ENCODE data around the gene KIF17. TPM values are rescaled to one million over a fixed set of nuclear protein-coding genes. Genes with fewer than 3 reads are reported as not detected.

The KIF17 gene
- polyA plus RNA-seq, 1 donor from 2014 or later = 10.0 TPM

GRCh38 chr1:20725189-20726117, 7.6 kb upstream of the KIF17 start:
- H3K9me3 ChIP-seq (ENCODE audit: low read length) = no peaks in the 10 kb centered on the region
- H2AFZ ChIP-seq (ENCODE audit: low read depth, low read length) = no peak overlapping the region
- no peaks in the 10 kb centered on the region for H3K79me2 ChIP-seq (replicated peaks; ENCODE audit: insufficient read depth, low read length)
- H3K4me3 ChIP-seq (ENCODE audit: low read length) = no peak overlapping the region
- no peaks in the 10 kb centered on the region for H3K36me3 ChIP-seq (ENCODE audit: insufficient read depth, low read length)
- no peak overlapping the region for H3K27ac ChIP-seq (ENCODE audit: low read length)
- TF ChIP-seq MXI1 (conservative IDR thresholded peaks at IDR 0.05; ENCODE audit: poor library complexity, severe bottlenecking) (no peak), EZH2 (IDR thresholded peaks at IDR 0.05; ENCODE audit: borderline replicate concordance, insufficient read depth, low read length, poor library complexity, severe bottlenecking) (no peak), CTCF (IDR thresholded peaks at IDR 0.05; ENCODE audit: poor library complexity, severe bottlenecking) (no peak), RAD21 (conservative IDR thresholded peaks at IDR 0.05) (no peak)
- no peaks in the 10 kb centered on the region for H4K20me1 ChIP-seq (ENCODE audit: insufficient read depth)
- H3K9me2 ChIP-seq (ENCODE audit: insufficient read depth, low read length) = no peaks in the 10 kb centered on the region
- H3F3A ChIP-seq (ENCODE audit: insufficient read depth, low read length, poor library complexity, severe bottlenecking) = no peaks in the 10 kb centered on the region
- no peak overlapping the region for H3K9ac ChIP-seq (ENCODE audit: low read length)
- H3K4me2 ChIP-seq (ENCODE audit: low read length) = no peak overlapping the region
- H3K27me3 ChIP-seq (ENCODE audit: insufficient read depth, low read depth, low read length) = no peaks in the 10 kb centered on the region

GRCh38 chr1:20724364-20725188, 6.8 kb upstream of the KIF17 start:
- no peaks in the 10 kb centered on the region for H3F3A ChIP-seq (ENCODE audit: insufficient read depth, low read length, poor library complexity, severe bottlenecking)
- no peaks in the 10 kb centered on the region for H3K79me2 ChIP-seq (replicated peaks; ENCODE audit: insufficient read depth, low read length)
- no peak overlapping the region for H2AFZ ChIP-seq (ENCODE audit: low read depth, low read length)
- H3K27me3 ChIP-seq (ENCODE audit: insufficient read depth, low read depth, low read length) = no peaks in the 10 kb centered on the region
- H3K4me2 ChIP-seq (ENCODE audit: low read length) = no peak overlapping the region
- TF ChIP-seq EZH2 (IDR thresholded peaks at IDR 0.05; ENCODE audit: borderline replicate concordance, insufficient read depth, low read length, poor library complexity, severe bottlenecking) (no peak), CTCF (IDR thresholded peaks at IDR 0.05; ENCODE audit: poor library complexity, severe bottlenecking) (no peak), REST (IDR thresholded peaks at IDR 0.05; ENCODE audit: borderline replicate concordance) (no peak), RAD21 (conservative IDR thresholded peaks at IDR 0.05) (no peak), POLR2AphosphoS5 (IDR thresholded peaks at IDR 0.05) (no peak), MXI1 (conservative IDR thresholded peaks at IDR 0.05; ENCODE audit: poor library complexity, severe bottlenecking) (no peak), SMC3 (conservative IDR thresholded peaks at IDR 0.05; ENCODE audit: poor library complexity) (no peak), EP300 (conservative IDR thresholded peaks at IDR 0.05; ENCODE audit: poor library complexity, severe bottlenecking) (no peak), TAF1 (IDR thresholded peaks at IDR 0.05; ENCODE audit: low read depth) (no peak)
- H3K36me3 ChIP-seq (ENCODE audit: insufficient read depth, low read length) = no peaks in the 10 kb centered on the region
- H3K9ac ChIP-seq (ENCODE audit: low read length) = no peak overlapping the region
- H3K27ac ChIP-seq (ENCODE audit: low read length) = no peak overlapping the region
- no peaks in the 10 kb centered on the region for H3K9me3 ChIP-seq (ENCODE audit: low read length)
- H4K20me1 ChIP-seq (ENCODE audit: insufficient read depth) = no peaks in the 10 kb centered on the region
- no peaks in the 10 kb centered on the region for H3K9me2 ChIP-seq (ENCODE audit: insufficient read depth, low read length)
- no peak overlapping the region for H3K4me3 ChIP-seq (ENCODE audit: low read length)

Data from neural cell (in vitro differentiated cells).